H9 (cell line): ENCODE results near the gene ROR1. TPM values are rescaled to one million over a fixed set of nuclear protein-coding genes. Genes with fewer than 3 reads are reported as not detected.

ENCODE experiments used
- DNase-seq: peaks from one replicate; pipeline ENCODE4 v3.0.0-alpha.2; 2017
- H2AFZ ChIP-seq: one replicate; pipeline ENCODE4 v1.6.1; 2013; ENCODE audit warnings: mild to moderate bottlenecking, low read length, control low read depth, moderate library complexity
- H2AK5ac ChIP-seq: 2 replicates; pipeline ENCODE4 v1.6.1; 2013; ENCODE audit warnings: low read length, control low read depth, mixed read lengths; ENCODE audit not compliant: insufficient read length
- H2BK120ac ChIP-seq: one replicate; pipeline ENCODE4 v1.6.1; 2013; ENCODE audit warnings: low read depth, mild to moderate bottlenecking, low read length, control low read depth, inconsistent platforms; ENCODE audit not compliant: poor library complexity, severe bottlenecking
- H2BK12ac ChIP-seq: 2 replicates; pipeline ENCODE4 v1.6.1; 2013; ENCODE audit warnings: low read length, control low read depth, mixed read lengths, low read depth; ENCODE audit not compliant: insufficient read length
- H2BK15ac ChIP-seq: 2 replicates; pipeline ENCODE4 v1.6.1; 2013; ENCODE audit warnings: low read depth, low read length, control low read depth
- H2BK20ac ChIP-seq: one replicate; pipeline ENCODE4 v1.6.1; 2013; ENCODE audit warnings: low read depth, mild to moderate bottlenecking, low read length, control low read depth, inconsistent platforms; ENCODE audit not compliant: poor library complexity, severe bottlenecking
- H2BK5ac ChIP-seq: 2 replicates; pipeline ENCODE4 v1.6.1; 2013; ENCODE audit warnings: low read length, control low read depth, mixed read lengths; ENCODE audit not compliant: insufficient read length
- H3K14ac ChIP-seq: 2 replicates; pipeline ENCODE4 v1.6.1; 2013; ENCODE audit warnings: low read length, control low read depth; ENCODE audit not compliant: insufficient read depth
- H3K18ac ChIP-seq: 2 replicates; pipeline ENCODE4 v1.6.1; 2013; ENCODE audit warnings: low read depth, mild to moderate bottlenecking, mixed read lengths, low read length, control low read depth; ENCODE audit not compliant: insufficient read length
- H3K23ac ChIP-seq: 2 replicates; pipeline ENCODE4 v1.6.1; 2013; ENCODE audit warnings: low read length, control low read depth, mixed read lengths, low read depth; ENCODE audit not compliant: insufficient read length
- H3K23me2 ChIP-seq: 2 replicates; pipeline ENCODE4 v1.6.1; 2013; ENCODE audit warnings: low read depth, mild to moderate bottlenecking, mixed read lengths, low read length, control low read depth; ENCODE audit not compliant: insufficient read length, poor library complexity, severe bottlenecking
- H3K27ac ChIP-seq: 2 replicates; pipeline ENCODE4 v1.5.1; 2013; ENCODE audit warnings: low read length, control low read depth, mixed read lengths, low read depth; ENCODE audit not compliant: insufficient read length
- H3K27me3 ChIP-seq: 2 replicates; pipeline ENCODE4 v1.6.1; 2013; ENCODE audit warnings: low read length, control low read depth, inconsistent platforms; ENCODE audit not compliant: insufficient read depth
- H3K4ac ChIP-seq: 2 replicates; pipeline ENCODE4 v1.6.1; 2013; ENCODE audit warnings: low read depth, mild to moderate bottlenecking, control low read depth, inconsistent platforms, low read length, moderate library complexity
- H3K4me1 ChIP-seq: 2 replicates; pipeline ENCODE4 v1.6.1; 2013; ENCODE audit warnings: low read length, control low read depth, inconsistent platforms; ENCODE audit not compliant: insufficient read depth
- H3K4me2 ChIP-seq: 2 replicates; pipeline ENCODE4 v1.6.1; 2013; ENCODE audit warnings: low read length, control low read depth, mixed read lengths; ENCODE audit not compliant: insufficient read length, insufficient read depth
- H3K56ac ChIP-seq: 2 replicates; pipeline ENCODE4 v1.6.1; 2013; ENCODE audit warnings: low read depth, mild to moderate bottlenecking, mixed read lengths, low read length, control low read depth; ENCODE audit not compliant: insufficient read length
- H3K79me1 ChIP-seq: 2 replicates; pipeline ENCODE4 v1.6.1; 2013; ENCODE audit warnings: low read depth, mild to moderate bottlenecking, moderate library complexity, low read length, control low read depth, inconsistent platforms; ENCODE audit not compliant: insufficient read depth, poor library complexity, severe bottlenecking
- H3K79me2 ChIP-seq: 2 replicates; pipeline ENCODE4 v1.6.1; 2013; ENCODE audit warnings: low read length, control low read depth, inconsistent platforms; ENCODE audit not compliant: insufficient read depth
- H3K9ac ChIP-seq: 2 replicates; pipeline ENCODE4 v1.6.1; 2013; ENCODE audit warnings: low read length, control low read depth, mixed read lengths; ENCODE audit not compliant: insufficient read length; ENCODE audit errors: extremely low read depth
- H3K9me3 ChIP-seq: one replicate; pipeline ENCODE4 v1.6.1; 2013; ENCODE audit warnings: low read depth, low read length, inconsistent platforms; ENCODE audit not compliant: control insufficient read depth
- H3T11ph ChIP-seq: one replicate; pipeline ENCODE4 v1.6.1; 2013; ENCODE audit warnings: mild to moderate bottlenecking, low read length, control low read depth, inconsistent platforms
- H4K20me1 ChIP-seq: one replicate; pipeline ENCODE4 v1.6.1; 2013; ENCODE audit not compliant: control insufficient read depth, insufficient read length, insufficient read depth
- H4K5ac ChIP-seq: 2 replicates; pipeline ENCODE4 v1.6.1; 2013; ENCODE audit warnings: low read depth, mild to moderate bottlenecking, mixed read lengths, low read length, control low read depth; ENCODE audit not compliant: insufficient read length
- H4K8ac ChIP-seq: replicated peaks from 2 replicates; pipeline ENCODE4 v1.6.1; 2013; ENCODE audit warnings: low read length, control low read depth, mixed read lengths, low read depth; ENCODE audit not compliant: insufficient read length
- H4K91ac ChIP-seq: 2 replicates; pipeline ENCODE4 v1.6.1; 2013; ENCODE audit warnings: low read depth, mild to moderate bottlenecking, moderate library complexity, mixed read lengths, low read length, control low read depth; ENCODE audit not compliant: insufficient read length
- H3K27ac Mint-ChIP-seq, 3 experiments: 2 replicates in 2 of 3; 3 replicates in 1 of 3; pipeline ENCODE4 v1.8.0; 2020 to 2021; ENCODE audit warnings: mixed read lengths in 3 of 3, mild to moderate bottlenecking in 1 of 3, moderate library complexity in 1 of 3
- H3K27me3 Mint-ChIP-seq: 2 replicates; pipeline ENCODE4 v1.8.0; 2021; ENCODE audit warnings: low read depth, mild to moderate bottlenecking, moderate library complexity, mixed read lengths
- H3K36me3 Mint-ChIP-seq, 3 experiments: 2 replicates in 2 of 3; 3 replicates in 1 of 3; pipeline ENCODE4 v1.8.0; 2020 to 2021; ENCODE audit warnings: low read depth in 3 of 3, mixed read lengths in 3 of 3; ENCODE audit not compliant: insufficient read depth in 1 of 3
- H3K4me1 Mint-ChIP-seq, 2 experiments: 2 replicates each; pipeline ENCODE4 v1.8.0; 2020; ENCODE audit warnings: mixed read lengths in 2 of 2
- H3K4me3 Mint-ChIP-seq, 2 experiments: 2 replicates in 1 of 2; 3 replicates in 1 of 2; pipeline ENCODE4 v1.8.0; 2020 to 2021; ENCODE audit warnings: mild to moderate bottlenecking in 2 of 2, mixed read lengths in 2 of 2, moderate library complexity in 1 of 2
- H3K9me3 Mint-ChIP-seq, 2 experiments: 2 replicates in 1 of 2; 3 replicates in 1 of 2; pipeline ENCODE4 v1.8.0; 2020; ENCODE audit warnings: mild to moderate bottlenecking in 2 of 2, mixed read lengths in 2 of 2, moderate library complexity in 1 of 2
- CTCF ChIP-seq: fragments of 200-600 bp; sonication (generic); conservative IDR thresholded peaks from 3 replicates; pipeline ENCODE4 v1.8.0; 2021; ENCODE audit warnings: antibody characterized with exemption, mild to moderate bottlenecking
- WGBS: extraction: QIAGEN DNeasy Blood & Tissue Kit; methylation state at CpG from one replicate; pipeline ENCODE4 v1.1.7; 2013; ENCODE audit warnings: missing lambda C conversion rate, low lambda C conversion rate, mixed read lengths; ENCODE audit not compliant: insufficient read length; ENCODE audit errors: extremely low coverage; 5-methylcytosine and 5-hydroxymethylcytosine counted together
- total RNA-seq: library from RNA; stranded (reverse); gene quantifications from 2 replicates; pipeline ENCODE4 v1.2.1, GENCODE V29; 2021

The ROR1 gene
- total RNA-seq, 1 experiment from 2014 or later = 75.9 TPM

- Histone ChIP-seq H4K20me1 (no peaks in the 10 kb centered on the region), H2BK20ac (no peak overlapping the region), H3K4ac (no peak overlapping the region), H3K14ac (no peak overlapping the region), H3K79me1 (no peaks in the 10 kb centered on the region), H2BK12ac (no peak overlapping the region), H3K4me2 (no peak overlapping the region), H3K4me1 (peaks cover 10% of the 10 kb centered on the region; the same call in 1 of the 2 replicates), H3K27me3 (no peaks in the 10 kb centered on the region), H3K9me3 (no peaks in the 10 kb centered on the region), H2BK5ac (no peak overlapping the region), H3K23ac (no peak overlapping the region), H4K5ac (no peak overlapping the region), H3K9ac (no peak overlapping the region), H2BK120ac (no peak overlapping the region), H4K8ac (no peak overlapping the region), H2AFZ (no peak overlapping the region), H2BK15ac (no peak overlapping the region), H3K27ac (no peak overlapping the region), H2AK5ac (no peak overlapping the region), H4K91ac (no peak overlapping the region), H3K56ac (no peak overlapping the region), H3K23me2 (no peaks in the 10 kb centered on the region), H3T11ph (no peak overlapping the region), H3K18ac (no peak overlapping the region), H3K79me2 (no peaks in the 10 kb centered on the region; the same call in 1 of the 2 replicates)
- Mint-ChIP-seq H3K27ac (peak overlapping the region in 2 of 3 experiments; percentile 16 to 86; a peak in 1 of 7 replicates), H3K4me3 (no peak overlapping the region), H3K9me3 (no peaks in the 10 kb centered on the region), H3K27me3 (no peaks in the 10 kb centered on the region), H3K36me3 (peaks cover 0 to 4% (median 3%) of the 10 kb centered on the region in 3 experiments; a peak in 2 of 7 replicates), H3K4me1 (peaks cover 32 to 45% of the 10 kb centered on the region in 2 experiments)
- no CpG with 5 or more reads among the region's 1 CpG for WGBS
- TF ChIP-seq CTCF = no peak
- DNase-seq = no peak
These were observed 324.6 kb downstream of the ROR1 start for GRCh38 chr1:64098436-64098835.
